GM12878 (cell line): Measurements from ENCODE around the gene IFT81. TPM values are rescaled to one million over a fixed set of nuclear protein-coding genes. Genes with fewer than 3 reads are reported as not detected.

Source experiments
- ATAC-seq: fragments of 200-7000 bp; cut with Tn5 transposase; 3 replicates; pipeline ENCODE4 v1.9.1; 2020; ENCODE audit warnings: mild to moderate bottlenecking, moderate library complexity
- BruUV-seq: library from RNA; stranded (reverse); fragments of 400-500 nt; replicated peaks from 2 replicates; lab custom pipeline; 2021; lab: Mats Ljungman, UMichigan
- CTCF ChIA-PET: fragments of 300-600 bp; sonication (Branson Sonifier 250); formaldehyde crosslinking; extraction: SDS; loops from one replicate; lab custom pipeline; 2021; ENCODE audit warnings: inconsistent platforms; lab: Yijun Ruan, JAX
- POLR2A ChIA-PET: fragments of 350-600 bp; formaldehyde crosslinking; extraction: SDS; loops from one replicate; lab custom pipeline; 2021; ENCODE audit warnings: inconsistent platforms; lab: Charles Lee
- RAD21 ChIA-PET: fragments of 300-600 bp; sonication (Branson Sonifier 250); formaldehyde crosslinking; loops from one replicate; lab custom pipeline; 2023; ENCODE audit warnings: antibody characterized with exemption; ENCODE audit not compliant: unreplicated experiment; lab: Charles Lee
- SMC1A ChIA-PET: fragments of 300-600 bp; sonication (Branson Sonifier 250); formaldehyde crosslinking; loops from one replicate; lab custom pipeline; 2023; ENCODE audit not compliant: unreplicated experiment, uncharacterized antibody; lab: Charles Lee
- DNase-seq: peaks from one replicate; pipeline ENCODE4 v3.0.0-alpha.2; 2011; ENCODE audit warnings: low read depth, low spot score
- FAIRE-seq: peaks from 3 replicates; lab custom pipeline; 2011; peaks lifted over from hg19 to GRCh38; lab: Jason Lieb, UNC
- H2AFZ ChIP-seq: 2 replicates; pipeline ENCODE4 v1.6.0; 2011; ENCODE audit warnings: low read depth, low read length, control low read depth; ENCODE audit not compliant: control insufficient read depth
- H3K27ac ChIP-seq: 2 replicates; pipeline ENCODE4 v1.5.1; 2011; ENCODE audit warnings: control low read depth; ENCODE audit not compliant: control insufficient read depth, insufficient read depth
- H3K27me3 ChIP-seq, 2 experiments: replicated peaks in 1 of 2; 2 replicates each; pipeline versions ENCODE4 v1.6.0 to v1.6.1; 2011; ENCODE audit warnings: low read length in 1 of 2; ENCODE audit not compliant: control insufficient read depth in 2 of 2, insufficient read depth in 2 of 2
- H3K36me3 ChIP-seq, 2 experiments: 2 replicates each; pipeline ENCODE4 v1.5.1; 2011; ENCODE audit warnings: low read length in 1 of 2; ENCODE audit not compliant: control insufficient read depth in 2 of 2, insufficient read depth in 2 of 2
- H3K4me1 ChIP-seq: 2 replicates; pipeline ENCODE4 v1.6.1; 2011; ENCODE audit warnings: mild to moderate bottlenecking, low read length, moderate library complexity, mixed read lengths; ENCODE audit not compliant: control insufficient read depth, insufficient read depth
- H3K4me2 ChIP-seq: 2 replicates; pipeline ENCODE4 v1.6.0; 2011; ENCODE audit warnings: control low read depth; ENCODE audit not compliant: control insufficient read depth, insufficient read depth
- H3K4me3 ChIP-seq: fragments of 200-600 bp; sonication (generic); 2 replicates; pipeline ENCODE4 v1.5.1; 2016
- H3K79me2 ChIP-seq: 2 replicates; pipeline ENCODE4 v1.6.0; 2011; ENCODE audit warnings: low read length; ENCODE audit not compliant: control insufficient read depth, insufficient read depth
- H3K9ac ChIP-seq: 2 replicates; pipeline ENCODE4 v1.8.0; 2011; ENCODE audit warnings: low read length, control low read depth, mixed read lengths; ENCODE audit not compliant: control insufficient read depth, insufficient read depth
- H3K9me3 ChIP-seq: replicated peaks from 3 replicates; pipeline ENCODE4 v1.5.1; 2011; ENCODE audit warnings: mild to moderate bottlenecking, low read length; ENCODE audit not compliant: control insufficient read depth, insufficient read depth
- H4K20me1 ChIP-seq: 2 replicates; pipeline ENCODE4 v1.6.0; 2011; ENCODE audit not compliant: control insufficient read depth, insufficient read depth
- CBFB ChIP-seq: IDR thresholded peaks from 2 replicates; pipeline ENCODE4 v1.6.1; 2016; ENCODE audit warnings: antibody characterized with exemption, low read depth
- EZH2 ChIP-seq: IDR thresholded peaks from 2 replicates; pipeline ENCODE4 v1.6.1; 2012; ENCODE audit warnings: low read depth, mild to moderate bottlenecking, control low read depth, inconsistent platforms, low read length, borderline replicate concordance; ENCODE audit not compliant: control insufficient read depth
- IRF4 ChIP-seq: IDR thresholded peaks from 2 replicates; pipeline ENCODE4 v1.6.1; 2011; ENCODE audit warnings: low read depth, low read length
- MYC ChIP-seq: IDR thresholded peaks from 2 replicates; pipeline ENCODE4 v1.6.1; 2011; ENCODE audit warnings: mild to moderate bottlenecking, low read length, moderate library complexity, inconsistent platforms; ENCODE audit not compliant: insufficient read depth, insufficient replicate concordance, insufficient read length, severe bottlenecking
- PAX5 ChIP-seq: IDR thresholded peaks from 2 replicates; pipeline ENCODE4 v1.6.1; 2011; ENCODE audit warnings: low read depth, low read length, borderline replicate concordance
- SMAD1 ChIP-seq: fragments of 450-650 bp; IDR thresholded peaks from 2 replicates; pipeline ENCODE4 v1.6.1; 2018; ENCODE audit warnings: mild to moderate bottlenecking, low read depth; ENCODE audit not compliant: partially characterized antibody
- TBL1XR1 ChIP-seq: IDR thresholded peaks from 2 replicates; pipeline ENCODE4 v1.6.1; 2012; ENCODE audit warnings: low read depth, low read length, improper control_type of control experiment
- ZNF217 ChIP-seq: fragments of 450-650 bp; IDR thresholded peaks from 2 replicates; pipeline ENCODE4 v1.6.1; 2017; ENCODE audit warnings: antibody characterized with exemption, mild to moderate bottlenecking
- WGBS: methylation state at CpG from one replicate; pipeline ENCODE4 v1.1.6; 2016; ENCODE audit warnings: low lambda C conversion rate; ENCODE audit not compliant: insufficient replicate concordance, insufficient coverage; ENCODE audit errors: missing lambda C conversion rate; 5-methylcytosine and 5-hydroxymethylcytosine counted together
- in situ Hi-C: fragments of 300-500 bp; cut with MboI; formaldehyde crosslinking; loops from 9 replicates; pipeline ENCODE4 v1.14.3; 2018; ENCODE audit warnings: mixed read lengths
- intact Hi-C: fragments of 100-400 bp; cut with micrococcal nuclease; formaldehyde crosslinking; loops from one replicate; pipeline ENCODE4 v1.14.2; 2022; ENCODE audit not compliant: unreplicated experiment
- polyA plus RNA-seq, 11 experiments: library from polyadenylated mRNA; depleted of rRNA in 4 of 11; unstranded in 6 of 11; stranded (reverse) in 5 of 11; fragments of >200 nt; fragmentation: Nextera tagmentation in 4 of 11; fragmentation: Illumina TruSeq in 1 of 11; extraction: Ambion mirVana in 4 of 11; extraction: Trizol in 1 of 11; gene quantifications; 1 replicate in 1 of 11; 2 replicates in 10 of 11; pipeline versions ENCODE4 v1.2.1 to v1.2.3, GENCODE V29; 2011 to 2016; ENCODE audit warnings: inconsistent platforms in 2 of 11, missing spikeins in 2 of 11, low read depth in 1 of 11
- total RNA-seq, 4 experiments: library from RNA; depleted of rRNA in 3 of 4; stranded (reverse); fragments of >200 nt in 3 of 4; fragmentation: Illumina TruSeq in 1 of 4; extraction: Trizol in 1 of 4; gene quantifications; 2 replicates each; pipeline versions ENCODE4 v1.2.1 to v1.2.3, GENCODE V29; 2013 to 2021
- TF ChIP-seq, protein P1 (sequence below): IDR thresholded peaks from 2 replicates; pipeline ENCODE4 v1.6.1; 2012; ENCODE audit warnings: mild to moderate bottlenecking, low read depth, low read length
- TF ChIP-seq, protein P2 (sequence below): fragments of 450-650 bp; formaldehyde crosslinking; IDR thresholded peaks from 2 replicates; pipeline ENCODE4 v1.5.0; 2022; ENCODE audit warnings: mild to moderate bottlenecking, missing genetic modification characterization
- TF ChIP-seq, protein P3 (sequence below): IDR thresholded peaks from 2 replicates; pipeline ENCODE4 v1.6.1; 2012; ENCODE audit warnings: low read depth, low read length, improper control_type of control experiment

IFT81 gene
- total and polyA plus RNA-seq, 10 of the 15 experiments (the other 5 are each of a cell fraction or from before 2014, with no cell fraction given), result 4.1 to 9.9 (median 5.6) TPM

DNA sequence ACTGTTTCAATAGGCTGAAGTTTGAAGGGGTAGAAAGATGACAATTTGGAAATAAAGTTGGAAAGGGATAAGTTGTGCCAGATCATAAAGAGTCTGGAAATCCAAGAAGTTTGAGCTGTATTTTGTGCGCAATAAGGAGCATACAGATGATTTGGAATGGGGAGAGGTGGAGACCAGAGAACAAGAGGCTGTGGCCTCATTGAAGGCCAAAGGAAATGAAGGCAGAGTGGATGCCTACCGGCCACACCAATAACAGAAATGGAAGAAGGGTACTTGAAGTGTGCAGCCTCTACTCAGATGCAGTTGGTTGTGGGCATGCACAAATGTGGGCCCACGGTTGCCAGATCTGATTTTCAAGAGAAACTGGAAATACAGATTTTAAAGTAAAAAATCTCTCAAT lies 2.4 kb downstream of the IFT81 start:
- DNase-seq, result no peak
- in situ Hi-C loops, result no loop called here
- no peak for ATAC-seq
- H3K4me2 ChIP-seq, result no peak overlapping the region
- BruUV-seq, result no TSS peak
- H3K79me2 ChIP-seq, result peaks cover 6% of the 10 kb centered on the region
- SMC1A ChIA-PET, result interaction anchor here (1.0 kb wide), 1 partner anchor 9 kb away, joined by 3 read pairs; no protein-coding TSS in a partner anchor
- RAD21 ChIA-PET, result no interaction called here
- no peaks in the 10 kb centered on the region for H3K27me3 ChIP-seq
- H3K4me3 ChIP-seq, result no peak overlapping the region
- no peak overlapping the region for H2AFZ ChIP-seq
- 82% methylated on average over 3 of the region's 3 CpGs for WGBS
- no peaks in the 10 kb centered on the region for H4K20me1 ChIP-seq
- POLR2A ChIA-PET, result interaction anchor here (0.7 to 0.8 kb wide), 2 partner anchors 85 to 698 kb away, joined by 3 read pairs; no protein-coding TSS in a partner anchor
- no peaks in the 10 kb centered on the region; a peak in 1 of 4 replicates for H3K36me3 ChIP-seq
- H3K9me3 ChIP-seq, result no peaks in the 10 kb centered on the region
- CTCF ChIA-PET, result no interaction called here
- TF ChIP-seq PAX5, result no peak
- no peak for TF ChIP-seq SMAD1
- TF ChIP-seq, protein P1, sequence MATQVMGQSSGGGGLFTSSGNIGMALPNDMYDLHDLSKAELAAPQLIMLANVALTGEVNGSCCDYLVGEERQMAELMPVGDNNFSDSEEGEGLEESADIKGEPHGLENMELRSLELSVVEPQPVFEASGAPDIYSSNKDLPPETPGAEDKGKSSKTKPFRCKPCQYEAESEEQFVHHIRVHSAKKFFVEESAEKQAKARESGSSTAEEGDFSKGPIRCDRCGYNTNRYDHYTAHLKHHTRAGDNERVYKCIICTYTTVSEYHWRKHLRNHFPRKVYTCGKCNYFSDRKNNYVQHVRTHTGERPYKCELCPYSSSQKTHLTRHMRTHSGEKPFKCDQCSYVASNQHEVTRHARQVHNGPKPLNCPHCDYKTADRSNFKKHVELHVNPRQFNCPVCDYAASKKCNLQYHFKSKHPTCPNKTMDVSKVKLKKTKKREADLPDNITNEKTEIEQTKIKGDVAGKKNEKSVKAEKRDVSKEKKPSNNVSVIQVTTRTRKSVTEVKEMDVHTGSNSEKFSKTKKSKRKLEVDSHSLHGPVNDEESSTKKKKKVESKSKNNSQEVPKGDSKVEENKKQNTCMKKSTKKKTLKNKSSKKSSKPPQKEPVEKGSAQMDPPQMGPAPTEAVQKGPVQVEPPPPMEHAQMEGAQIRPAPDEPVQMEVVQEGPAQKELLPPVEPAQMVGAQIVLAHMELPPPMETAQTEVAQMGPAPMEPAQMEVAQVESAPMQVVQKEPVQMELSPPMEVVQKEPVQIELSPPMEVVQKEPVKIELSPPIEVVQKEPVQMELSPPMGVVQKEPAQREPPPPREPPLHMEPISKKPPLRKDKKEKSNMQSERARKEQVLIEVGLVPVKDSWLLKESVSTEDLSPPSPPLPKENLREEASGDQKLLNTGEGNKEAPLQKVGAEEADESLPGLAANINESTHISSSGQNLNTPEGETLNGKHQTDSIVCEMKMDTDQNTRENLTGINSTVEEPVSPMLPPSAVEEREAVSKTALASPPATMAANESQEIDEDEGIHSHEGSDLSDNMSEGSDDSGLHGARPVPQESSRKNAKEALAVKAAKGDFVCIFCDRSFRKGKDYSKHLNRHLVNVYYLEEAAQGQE, result no peak
- no peak for TF ChIP-seq MYC
- TF ChIP-seq TBL1XR1, result no peak
- TF ChIP-seq ZNF217, result no peak
- no peak for TF ChIP-seq IRF4
- TF ChIP-seq EZH2, result no peak
- TF ChIP-seq, protein P2, sequence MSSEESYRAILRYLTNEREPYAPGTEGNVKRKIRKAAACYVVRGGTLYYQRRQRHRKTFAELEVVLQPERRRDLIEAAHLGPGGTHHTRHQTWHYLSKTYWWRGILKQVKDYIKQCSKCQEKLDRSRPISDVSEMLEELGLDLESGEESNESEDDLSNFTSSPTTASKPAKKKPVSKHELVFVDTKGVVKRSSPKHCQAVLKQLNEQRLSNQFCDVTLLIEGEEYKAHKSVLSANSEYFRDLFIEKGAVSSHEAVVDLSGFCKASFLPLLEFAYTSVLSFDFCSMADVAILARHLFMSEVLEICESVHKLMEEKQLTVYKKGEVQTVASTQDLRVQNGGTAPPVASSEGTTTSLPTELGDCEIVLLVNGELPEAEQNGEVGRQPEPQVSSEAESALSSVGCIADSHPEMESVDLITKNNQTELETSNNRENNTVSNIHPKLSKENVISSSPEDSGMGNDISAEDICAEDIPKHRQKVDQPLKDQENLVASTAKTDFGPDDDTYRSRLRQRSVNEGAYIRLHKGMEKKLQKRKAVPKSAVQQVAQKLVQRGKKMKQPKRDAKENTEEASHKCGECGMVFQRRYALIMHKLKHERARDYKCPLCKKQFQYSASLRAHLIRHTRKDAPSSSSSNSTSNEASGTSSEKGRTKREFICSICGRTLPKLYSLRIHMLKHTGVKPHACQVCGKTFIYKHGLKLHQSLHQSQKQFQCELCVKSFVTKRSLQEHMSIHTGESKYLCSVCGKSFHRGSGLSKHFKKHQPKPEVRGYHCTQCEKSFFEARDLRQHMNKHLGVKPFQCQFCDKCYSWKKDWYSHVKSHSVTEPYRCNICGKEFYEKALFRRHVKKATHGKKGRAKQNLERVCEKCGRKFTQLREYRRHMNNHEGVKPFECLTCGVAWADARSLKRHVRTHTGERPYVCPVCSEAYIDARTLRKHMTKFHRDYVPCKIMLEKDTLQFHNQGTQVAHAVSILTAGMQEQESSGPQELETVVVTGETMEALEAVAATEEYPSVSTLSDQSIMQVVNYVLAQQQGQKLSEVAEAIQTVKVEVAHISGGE (CRISPR knock-in tag), result no peak
- TF ChIP-seq CBFB, result no peak
- TF ChIP-seq, protein P3, sequence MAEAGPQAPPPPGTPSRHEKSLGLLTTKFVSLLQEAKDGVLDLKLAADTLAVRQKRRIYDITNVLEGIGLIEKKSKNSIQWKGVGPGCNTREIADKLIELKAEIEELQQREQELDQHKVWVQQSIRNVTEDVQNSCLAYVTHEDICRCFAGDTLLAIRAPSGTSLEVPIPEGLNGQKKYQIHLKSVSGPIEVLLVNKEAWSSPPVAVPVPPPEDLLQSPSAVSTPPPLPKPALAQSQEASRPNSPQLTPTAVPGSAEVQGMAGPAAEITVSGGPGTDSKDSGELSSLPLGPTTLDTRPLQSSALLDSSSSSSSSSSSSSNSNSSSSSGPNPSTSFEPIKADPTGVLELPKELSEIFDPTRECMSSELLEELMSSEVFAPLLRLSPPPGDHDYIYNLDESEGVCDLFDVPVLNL, result no peak
- no peak overlapping the region for H3K9ac ChIP-seq
- H3K27ac ChIP-seq, result no peak overlapping the region
- no peak for FAIRE-seq
- intact Hi-C loops, result no loop called here
- 0 out of 2 replicates have a peak, but pooled peaks cover 2% of the 10 kb centered on the region for H3K4me1 ChIP-seq
